Measurements from ENCODE around the gene MAP2K7.

DNA sequence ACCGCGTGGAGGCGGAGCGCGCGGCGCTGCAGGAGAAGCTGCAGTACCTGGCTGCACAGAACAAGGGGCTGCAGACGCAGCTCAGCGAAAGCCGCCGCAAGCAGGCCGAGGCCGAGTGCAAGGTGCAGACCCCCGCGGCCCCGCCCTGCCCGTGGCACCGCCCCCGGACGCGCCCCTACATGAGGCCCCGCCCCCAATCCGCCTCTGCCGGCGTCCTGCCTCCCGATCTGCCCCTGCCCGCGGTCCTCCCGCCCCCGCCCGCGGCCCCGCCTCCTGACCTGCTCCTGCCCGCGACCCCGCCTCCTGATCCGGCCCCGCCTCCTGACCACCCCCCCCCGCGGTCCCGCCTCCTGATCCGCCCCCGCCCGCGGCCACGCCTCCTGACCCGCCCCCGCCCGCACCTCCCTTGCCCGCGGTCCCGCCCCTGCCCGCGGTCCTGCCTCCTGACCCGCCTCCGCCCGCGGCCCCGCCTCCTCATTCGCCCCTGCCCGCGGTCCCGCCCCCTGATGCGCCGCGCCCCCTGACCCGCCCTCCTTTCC is 41.2 kb upstream of the MAP2K7 start:
- no peak for TF ChIP-seq POLR2A (IDR thresholded peaks at IDR 0.05)
- TF ChIP-seq, protein P1, sequence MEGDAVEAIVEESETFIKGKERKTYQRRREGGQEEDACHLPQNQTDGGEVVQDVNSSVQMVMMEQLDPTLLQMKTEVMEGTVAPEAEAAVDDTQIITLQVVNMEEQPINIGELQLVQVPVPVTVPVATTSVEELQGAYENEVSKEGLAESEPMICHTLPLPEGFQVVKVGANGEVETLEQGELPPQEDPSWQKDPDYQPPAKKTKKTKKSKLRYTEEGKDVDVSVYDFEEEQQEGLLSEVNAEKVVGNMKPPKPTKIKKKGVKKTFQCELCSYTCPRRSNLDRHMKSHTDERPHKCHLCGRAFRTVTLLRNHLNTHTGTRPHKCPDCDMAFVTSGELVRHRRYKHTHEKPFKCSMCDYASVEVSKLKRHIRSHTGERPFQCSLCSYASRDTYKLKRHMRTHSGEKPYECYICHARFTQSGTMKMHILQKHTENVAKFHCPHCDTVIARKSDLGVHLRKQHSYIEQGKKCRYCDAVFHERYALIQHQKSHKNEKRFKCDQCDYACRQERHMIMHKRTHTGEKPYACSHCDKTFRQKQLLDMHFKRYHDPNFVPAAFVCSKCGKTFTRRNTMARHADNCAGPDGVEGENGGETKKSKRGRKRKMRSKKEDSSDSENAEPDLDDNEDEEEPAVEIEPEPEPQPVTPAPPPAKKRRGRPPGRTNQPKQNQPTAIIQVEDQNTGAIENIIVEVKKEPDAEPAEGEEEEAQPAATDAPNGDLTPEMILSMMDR (IDR thresholded peaks at IDR 0.05): no peak
